Ovary (tissue), 3 donors: ENCODE measurements around the gene PANK1.

ENCODE experiments used
- CTCF ChIP-seq, 3 donors: fragments of 450-650 bp in 2 of 3; fragments of 200-600 bp in 1 of 3; IDR thresholded peaks; one replicate each; pipeline versions ENCODE4 v1.5.1 to v1.8.0; 2016 to 2022; ENCODE audit warnings: antibody characterized with exemption in 3 of 3, mild to moderate bottlenecking in 1 of 3
- EP300 ChIP-seq: sonication (generic); formaldehyde crosslinking; IDR thresholded peaks from one replicate; pipeline ENCODE4 v1.6.1; 2017; ENCODE audit warnings: antibody characterized with exemption
- POLR2A ChIP-seq: fragments of 450-650 bp; IDR thresholded peaks from one replicate; pipeline ENCODE4 v1.6.1; 2017; ENCODE audit warnings: antibody characterized with exemption, mild to moderate bottlenecking, moderate library complexity
- donor health status: DM: no; HTN: no; CAD: no.

GRCh38 chr10:89563861-89564478, 81.1 kb downstream of the PANK1 start:
- peak; percentile 55 to 74 (median 69) for TF ChIP-seq CTCF (IDR thresholded peaks at IDR 0.05)
- no peak for TF ChIP-seq POLR2A
- TF ChIP-seq EP300, result no peak
